GM21381 (cell line): Measurements from ENCODE around the gene C6orf89.
A peak's percentile ranks its signal among the peaks of the same experiment; 100 is the strongest.

Experiments
- ATAC-seq: cut with Tn5 transposase; IDR thresholded peaks from one replicate; pipeline ENCODE4 v1.9.1; 2021; ENCODE audit warnings: mild to moderate bottlenecking, moderate library complexity; ENCODE audit not compliant: unreplicated experiment

The C6orf89 gene, protein sequence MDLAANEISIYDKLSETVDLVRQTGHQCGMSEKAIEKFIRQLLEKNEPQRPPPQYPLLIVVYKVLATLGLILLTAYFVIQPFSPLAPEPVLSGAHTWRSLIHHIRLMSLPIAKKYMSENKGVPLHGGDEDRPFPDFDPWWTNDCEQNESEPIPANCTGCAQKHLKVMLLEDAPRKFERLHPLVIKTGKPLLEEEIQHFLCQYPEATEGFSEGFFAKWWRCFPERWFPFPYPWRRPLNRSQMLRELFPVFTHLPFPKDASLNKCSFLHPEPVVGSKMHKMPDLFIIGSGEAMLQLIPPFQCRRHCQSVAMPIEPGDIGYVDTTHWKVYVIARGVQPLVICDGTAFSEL

DNA sequence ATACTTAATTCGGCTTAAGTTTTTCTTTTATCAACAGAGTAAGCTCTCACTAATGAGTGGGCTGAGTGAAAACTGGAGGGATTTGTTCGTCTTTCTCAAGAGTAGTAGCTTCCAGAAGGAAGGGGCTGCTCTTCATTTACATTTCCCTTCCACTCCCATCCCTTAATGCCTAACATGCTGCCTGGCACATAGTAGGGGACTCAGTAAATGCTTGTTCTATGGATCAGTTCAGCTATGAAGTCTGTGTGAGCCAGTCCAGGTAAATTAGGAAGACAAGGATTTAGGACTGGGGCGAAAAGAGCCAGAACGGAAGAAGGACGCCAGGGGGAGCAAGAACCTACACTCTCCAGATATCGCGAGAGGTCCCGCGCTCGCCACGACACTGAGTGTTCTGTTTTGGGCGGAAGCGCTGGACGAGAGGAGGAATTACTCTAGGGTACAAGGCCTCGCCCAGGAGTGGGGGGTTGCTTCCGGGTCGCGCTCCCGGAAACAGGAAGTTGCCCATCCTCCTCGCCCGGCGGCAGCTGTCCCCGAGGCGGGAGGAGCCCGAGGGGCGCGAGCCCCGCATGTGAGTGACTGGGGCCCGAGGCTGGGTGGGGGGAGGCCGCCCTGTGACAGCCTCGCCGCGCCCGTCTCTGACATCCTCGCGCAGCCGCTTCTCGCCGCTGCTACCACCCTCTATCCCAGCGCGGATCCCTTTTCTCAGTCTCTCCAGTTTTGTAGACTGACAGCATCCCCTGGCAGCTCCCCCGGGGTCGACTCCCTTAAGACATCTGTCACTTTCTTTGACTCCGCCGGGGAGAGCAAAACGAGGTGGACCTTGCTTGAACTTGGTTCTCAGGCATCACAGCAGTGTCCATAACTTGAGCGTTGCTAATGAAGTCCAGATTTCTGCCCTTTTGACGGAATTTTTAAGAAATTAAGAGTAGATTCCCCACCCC lies at the start of gene C6orf89:
C6orf89 (plus strand) TSS at position 492 of the 941 bp plus-strand sequence. CDS start 13,493 bp downstream, outside the sequence.
- peak; percentile 99 for ATAC-seq

DNA sequence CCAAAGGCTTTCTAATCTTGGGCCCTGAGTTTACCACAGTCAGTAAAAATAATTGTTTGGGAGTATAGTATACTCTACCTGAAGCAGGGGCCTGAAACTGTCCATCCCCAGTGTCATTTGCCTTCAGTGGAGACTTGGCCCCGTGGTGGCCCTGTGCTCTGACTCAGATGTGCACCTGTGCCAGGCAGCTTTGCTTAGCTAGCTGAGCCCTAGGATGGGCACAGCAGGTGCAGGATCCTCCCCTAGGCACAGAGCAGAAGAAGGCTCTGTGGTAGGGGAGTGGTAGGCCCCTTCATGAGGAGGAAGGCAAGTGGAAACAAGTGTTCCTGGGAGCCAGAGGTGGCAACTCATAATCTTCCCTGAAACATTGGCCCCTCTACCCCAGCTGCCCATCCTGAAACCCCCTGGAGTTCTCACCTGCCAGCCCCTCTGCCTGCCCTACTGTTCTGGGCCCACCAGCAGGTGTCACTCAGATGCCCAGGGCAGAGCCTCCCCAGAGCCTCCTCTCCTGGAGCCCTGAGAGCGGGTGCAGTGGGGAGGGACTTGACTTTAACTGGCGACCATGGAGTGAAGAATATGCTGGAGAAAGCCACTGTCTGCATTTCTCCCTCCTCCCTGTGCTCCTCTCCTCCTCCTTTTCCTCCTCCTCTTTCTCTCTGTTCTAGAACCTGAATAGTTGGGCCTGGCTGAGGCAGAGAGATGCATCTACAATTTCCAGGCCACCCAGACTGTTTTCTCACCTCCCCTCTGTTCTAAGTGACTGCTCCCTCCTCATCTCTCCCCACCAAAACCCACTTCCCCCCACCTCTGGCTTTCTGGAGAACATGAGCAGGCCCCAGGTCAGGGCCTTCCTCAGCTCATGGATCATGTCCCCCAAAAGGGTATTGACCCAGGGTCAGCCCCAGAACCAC lies 49.4 kb upstream of the C6orf89 start:
- ATAC-seq = no peak

DNA sequence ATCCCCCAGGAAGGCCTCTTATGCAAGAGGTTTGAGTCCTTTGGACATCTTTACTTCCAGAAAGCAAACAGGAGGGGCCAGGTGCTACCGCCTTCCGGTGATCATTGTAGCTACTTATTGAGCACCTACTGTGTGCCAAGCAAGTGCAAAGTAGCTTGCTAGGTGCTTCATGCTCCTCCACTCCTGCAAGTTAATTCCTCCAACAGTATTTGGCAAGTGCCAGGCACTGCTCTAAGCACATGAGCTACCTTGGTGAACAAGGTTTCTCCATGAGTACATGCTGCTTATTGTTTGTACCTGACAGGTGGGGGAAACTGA lies 48.8 kb upstream of the C6orf89 start:
- ATAC-seq = no peak

DNA sequence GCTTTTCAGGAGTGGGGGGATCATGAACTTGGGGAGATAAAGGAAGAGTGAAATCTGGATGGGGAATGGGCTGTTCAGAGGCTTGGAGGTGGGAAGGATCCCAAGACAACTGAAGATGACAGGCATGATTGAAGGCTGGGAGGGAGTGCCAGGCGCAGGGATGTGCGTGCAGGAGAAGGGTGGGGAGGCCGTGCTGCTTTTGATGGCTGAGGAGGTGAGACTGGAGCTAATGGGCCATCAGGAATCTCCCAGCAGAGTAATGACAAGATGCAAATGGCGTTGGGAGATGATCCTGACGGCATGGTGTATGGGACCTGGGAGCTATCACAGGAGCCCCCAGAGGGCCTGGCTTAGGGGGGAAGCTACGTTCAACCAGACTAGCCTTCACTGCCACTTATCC lies 48.1 kb upstream of the C6orf89 start:
- ATAC-seq = no peak

DNA sequence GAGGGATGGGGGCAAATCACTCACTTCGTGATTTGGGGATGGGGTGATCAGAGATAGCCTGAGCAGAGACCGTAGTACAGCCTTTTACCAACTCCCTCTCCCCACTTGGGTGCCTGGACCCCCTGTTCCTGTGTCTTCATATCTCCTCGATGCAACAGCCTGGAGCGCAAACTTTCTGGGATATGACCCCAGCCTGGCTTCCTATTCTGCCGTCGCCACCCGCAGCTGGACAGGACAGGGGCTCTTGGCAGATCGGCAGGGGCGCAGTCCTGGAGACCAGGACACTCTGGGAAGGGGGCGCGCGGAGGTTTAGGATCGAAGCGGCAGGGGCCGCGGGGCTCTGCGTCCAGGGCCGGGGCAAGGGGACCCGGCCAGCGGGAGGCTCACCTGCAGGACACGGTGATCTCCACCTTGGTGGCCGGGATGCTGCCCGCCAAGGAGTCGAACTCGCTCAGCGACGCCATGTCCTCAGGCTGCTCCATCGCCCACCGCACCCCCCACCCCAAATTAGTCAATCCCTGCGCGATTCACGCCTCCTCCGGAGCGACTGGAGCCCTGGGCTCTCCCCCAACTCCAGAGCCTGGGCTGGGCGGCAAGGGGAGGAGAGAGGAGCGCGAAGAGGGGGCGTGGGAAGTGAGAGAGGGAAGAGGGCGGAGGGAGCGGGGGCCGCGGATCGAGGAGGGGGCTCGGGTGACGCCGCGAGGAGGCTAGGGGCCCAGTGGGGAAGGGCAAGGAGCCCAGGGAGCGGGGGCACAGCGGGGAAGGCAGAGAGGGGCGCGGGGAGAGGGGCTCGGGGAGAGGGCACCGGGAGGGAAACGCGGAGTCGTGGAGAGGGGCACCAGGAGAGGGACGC lies 46.6 kb upstream of the C6orf89 start, which contains the start of gene CPNE5:
CPNE5 (minus strand) TSS at position 549 of the 853 bp plus-strand sequence; CDS start at position 482, 67 bp downstream.
- ATAC-seq = no peak

DNA sequence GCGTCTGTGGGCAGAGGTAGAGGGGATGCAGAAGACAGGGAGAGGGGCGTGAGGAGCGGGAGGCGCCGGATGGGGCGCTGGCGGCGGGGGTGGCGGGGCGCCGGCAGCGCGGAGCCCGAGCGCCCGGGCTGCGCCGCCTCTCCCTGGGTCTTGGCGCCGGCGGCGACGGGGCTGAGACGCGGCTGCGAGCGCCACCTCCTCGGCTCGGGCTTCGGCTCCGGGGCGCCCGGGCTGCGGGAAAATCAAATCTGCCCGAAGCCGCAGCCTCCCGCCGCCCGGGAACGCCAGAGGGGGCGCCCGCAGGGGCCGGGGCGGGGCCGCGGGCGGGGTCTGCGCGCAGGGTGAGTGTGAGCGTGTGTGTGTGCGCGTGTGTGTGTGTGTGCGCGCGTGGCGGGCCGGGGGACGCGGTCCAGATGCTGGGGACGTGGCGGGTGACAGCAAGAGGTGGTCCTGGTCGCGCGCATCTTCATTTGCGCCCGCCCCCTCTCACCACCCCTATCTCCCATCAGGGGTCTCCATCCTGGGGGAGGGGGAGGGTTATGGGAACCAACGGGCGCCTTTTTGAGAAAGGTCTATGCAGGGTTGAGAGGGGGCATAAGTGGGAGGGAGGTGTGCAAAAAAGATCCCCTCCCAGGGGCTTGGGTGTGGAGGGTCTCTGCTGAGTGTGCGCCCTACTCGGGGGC lies 45.9 kb upstream of the C6orf89 start:
- no peak for ATAC-seq

DNA sequence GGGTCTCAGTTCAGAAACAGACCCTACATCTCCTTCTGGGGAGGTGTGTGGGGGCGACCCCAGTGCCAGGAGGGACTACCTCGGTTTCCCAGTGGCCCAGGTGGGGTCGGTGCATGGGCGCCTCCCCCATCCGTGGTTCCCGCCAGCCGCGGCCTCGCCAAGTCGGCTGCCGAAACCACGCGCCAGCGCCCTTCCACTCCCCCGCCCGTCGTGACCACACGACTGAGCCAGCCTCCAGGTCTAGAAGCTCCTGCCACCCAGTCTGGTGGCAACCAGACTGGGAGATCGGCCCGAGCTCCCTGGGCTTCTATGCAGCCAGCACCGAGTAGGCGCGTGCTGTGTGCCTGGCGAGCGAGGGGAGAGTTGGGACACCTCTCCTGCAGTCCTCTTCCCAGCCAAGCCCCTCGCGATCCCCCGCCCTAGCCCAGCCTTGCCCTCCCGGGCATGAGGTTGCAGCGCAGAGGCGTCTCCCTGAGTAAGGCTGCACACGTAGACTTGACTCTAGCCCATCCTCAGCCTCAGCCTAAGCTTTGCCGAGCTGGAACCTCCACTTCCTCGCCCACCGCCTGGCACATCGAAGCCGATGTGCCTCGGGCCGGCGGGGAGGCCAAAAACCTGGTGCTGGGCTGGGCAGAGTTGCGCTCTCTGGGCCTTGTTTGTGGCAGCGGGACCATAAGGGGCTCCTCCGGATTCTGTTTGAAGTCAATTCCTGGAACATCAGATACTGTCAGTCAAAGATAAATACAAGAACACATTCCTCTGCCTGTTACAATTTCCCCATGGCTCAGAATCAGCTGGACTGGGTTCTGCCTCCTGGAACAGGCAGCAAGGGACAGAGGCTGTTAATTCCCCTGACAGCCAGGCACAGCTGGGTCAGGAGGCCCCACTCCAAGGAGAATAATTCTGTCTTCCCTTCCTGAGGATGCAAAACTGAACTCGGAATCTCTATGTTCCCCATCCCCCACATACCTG lies 45.0 kb upstream of the C6orf89 start:
- ATAC-seq = no peak

DNA sequence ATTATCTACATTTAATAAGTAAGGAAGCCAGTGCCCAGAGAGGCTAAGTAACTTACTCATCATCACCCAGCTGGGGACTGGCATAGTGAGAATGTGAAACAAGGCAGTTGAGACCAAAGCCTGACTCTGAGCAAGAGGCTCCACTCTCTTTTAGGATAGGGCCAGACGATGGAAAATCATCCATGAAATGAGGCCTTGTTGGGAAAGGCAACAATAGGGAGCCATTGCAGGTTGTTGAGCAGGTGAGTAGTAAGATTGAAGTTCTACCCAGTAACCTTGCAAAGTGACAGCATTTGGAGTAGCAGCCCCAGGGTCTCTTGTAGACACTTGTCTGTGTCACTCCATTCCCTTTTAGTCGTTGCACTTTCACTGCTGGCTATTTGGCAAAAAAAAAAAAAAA lies 44.0 kb upstream of the C6orf89 start:
- ATAC-seq = no peak

DNA sequence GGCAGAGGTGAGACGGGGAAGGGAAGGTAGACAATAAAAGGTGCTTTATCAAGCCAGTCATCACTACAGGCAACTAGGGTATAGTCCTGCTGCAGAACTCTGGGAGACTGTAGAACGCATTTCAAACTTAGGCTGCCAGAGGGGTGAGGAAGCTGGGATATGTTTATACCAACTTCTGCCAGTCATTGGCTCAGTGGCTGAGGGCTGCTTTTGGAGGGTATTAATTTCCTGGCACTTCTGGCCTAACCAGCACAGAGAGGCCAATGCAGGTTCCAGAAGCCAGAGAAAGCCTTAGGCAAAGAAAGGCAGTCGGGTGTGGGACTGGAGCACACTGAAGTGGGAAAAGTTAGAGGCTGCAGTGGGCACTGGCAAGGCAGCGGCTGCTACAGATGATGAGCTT lies 42.6 kb upstream of the C6orf89 start:
- ATAC-seq = no peak

DNA sequence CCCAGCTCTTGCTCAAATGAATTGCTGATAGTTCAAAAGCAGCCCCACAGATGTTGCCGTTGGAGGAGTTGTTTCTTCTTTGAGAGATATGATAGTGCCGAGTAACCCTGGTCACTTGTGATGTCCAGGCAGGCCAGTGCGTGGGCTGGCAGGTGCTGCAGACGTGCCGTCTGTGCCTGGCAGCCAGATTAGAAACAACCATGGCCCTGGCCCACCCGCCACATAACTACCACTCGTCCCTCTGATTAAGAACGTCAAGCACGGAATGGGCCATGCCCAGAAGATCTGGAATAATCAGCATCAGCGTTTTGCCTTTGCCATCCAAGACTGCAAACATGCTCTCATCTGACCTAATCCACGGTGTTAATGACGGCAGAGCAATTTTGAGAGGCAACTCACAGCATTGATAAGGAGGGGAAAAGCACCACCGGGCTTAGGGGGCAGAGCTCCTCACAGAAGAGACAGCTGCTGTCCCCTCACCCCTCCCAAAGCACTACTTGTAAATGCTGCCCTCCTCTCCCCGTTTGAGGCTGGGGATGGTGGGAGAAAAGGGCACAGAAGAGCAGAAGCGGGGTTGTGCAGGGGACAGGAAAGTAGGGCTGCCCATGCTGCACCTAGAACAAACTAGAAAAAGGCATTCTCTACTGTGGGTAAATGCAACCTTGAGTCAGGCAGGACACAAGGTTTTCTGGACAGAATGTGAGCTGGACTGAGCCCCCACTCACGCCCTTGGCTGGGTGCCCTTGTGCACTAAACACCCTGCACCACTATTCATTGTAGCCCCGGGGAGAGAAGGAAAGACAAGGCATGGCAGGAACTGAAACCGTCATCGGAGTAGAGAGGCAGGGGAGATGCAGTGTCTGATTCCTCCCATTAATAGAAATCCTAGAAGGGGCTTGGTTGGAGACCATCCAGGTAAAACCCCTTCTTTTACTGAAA lies 41.3 kb upstream of the C6orf89 start:
- ATAC-seq = no peak

DNA sequence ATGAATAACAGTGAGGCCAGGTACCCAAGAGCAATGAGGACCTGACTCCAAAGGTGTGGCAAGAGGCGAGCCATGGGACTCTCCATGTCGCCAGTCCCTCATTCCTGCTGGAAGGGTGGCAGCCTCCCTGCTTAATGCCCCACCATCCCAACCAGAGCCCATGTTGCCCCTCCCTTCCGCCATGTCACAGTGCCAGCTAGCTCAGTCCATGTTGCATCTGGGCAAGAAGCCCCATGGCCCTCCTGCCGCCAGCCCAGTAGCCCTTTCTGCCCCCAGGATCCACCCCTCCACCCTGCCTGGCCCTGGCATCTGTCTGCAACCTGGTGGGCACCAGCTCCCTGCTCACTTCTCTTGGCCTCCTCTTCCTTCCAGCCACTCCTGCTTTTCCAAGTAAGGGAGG lies 40.5 kb upstream of the C6orf89 start:
- ATAC-seq = no peak

DNA sequence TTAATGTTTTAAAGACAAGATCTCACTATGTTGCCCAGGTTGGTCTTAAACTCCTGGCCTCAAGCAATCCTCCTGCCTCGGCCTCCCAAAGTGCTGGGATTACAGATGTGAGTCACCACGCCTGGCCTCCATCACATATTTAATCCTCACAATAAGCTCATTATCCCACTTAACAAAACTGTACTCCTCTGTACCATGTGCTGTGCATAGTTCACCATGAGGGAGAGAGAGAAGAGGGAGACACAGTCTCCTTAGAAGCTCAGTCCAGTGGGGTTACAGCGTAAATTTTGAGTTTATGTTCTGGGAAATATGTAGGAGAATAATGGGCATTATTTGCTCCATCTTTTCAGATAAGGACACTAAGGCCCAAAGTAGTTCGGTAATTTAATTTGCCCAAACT lies 38.6 kb upstream of the C6orf89 start:
- no peak for ATAC-seq

DNA sequence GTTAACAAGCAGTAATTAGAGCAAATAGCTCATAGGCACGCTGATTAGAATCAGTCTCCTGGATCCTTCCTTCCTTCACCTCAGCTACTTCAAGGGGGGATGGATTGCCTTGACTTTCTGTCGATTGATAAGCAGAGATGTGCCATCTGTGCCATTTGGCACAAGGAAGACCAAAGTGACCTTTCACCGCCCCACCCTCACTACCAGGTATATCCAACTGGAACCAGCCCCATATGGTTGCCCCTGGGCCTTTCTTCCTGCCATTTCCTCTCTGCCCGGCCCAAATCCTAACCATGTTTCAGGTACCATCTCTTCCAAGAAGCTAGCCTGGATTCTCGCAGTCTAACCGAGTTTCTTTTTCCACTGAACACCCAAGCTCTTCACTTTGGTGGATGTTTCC lies 37.8 kb upstream of the C6orf89 start:
- ATAC-seq = no peak

DNA sequence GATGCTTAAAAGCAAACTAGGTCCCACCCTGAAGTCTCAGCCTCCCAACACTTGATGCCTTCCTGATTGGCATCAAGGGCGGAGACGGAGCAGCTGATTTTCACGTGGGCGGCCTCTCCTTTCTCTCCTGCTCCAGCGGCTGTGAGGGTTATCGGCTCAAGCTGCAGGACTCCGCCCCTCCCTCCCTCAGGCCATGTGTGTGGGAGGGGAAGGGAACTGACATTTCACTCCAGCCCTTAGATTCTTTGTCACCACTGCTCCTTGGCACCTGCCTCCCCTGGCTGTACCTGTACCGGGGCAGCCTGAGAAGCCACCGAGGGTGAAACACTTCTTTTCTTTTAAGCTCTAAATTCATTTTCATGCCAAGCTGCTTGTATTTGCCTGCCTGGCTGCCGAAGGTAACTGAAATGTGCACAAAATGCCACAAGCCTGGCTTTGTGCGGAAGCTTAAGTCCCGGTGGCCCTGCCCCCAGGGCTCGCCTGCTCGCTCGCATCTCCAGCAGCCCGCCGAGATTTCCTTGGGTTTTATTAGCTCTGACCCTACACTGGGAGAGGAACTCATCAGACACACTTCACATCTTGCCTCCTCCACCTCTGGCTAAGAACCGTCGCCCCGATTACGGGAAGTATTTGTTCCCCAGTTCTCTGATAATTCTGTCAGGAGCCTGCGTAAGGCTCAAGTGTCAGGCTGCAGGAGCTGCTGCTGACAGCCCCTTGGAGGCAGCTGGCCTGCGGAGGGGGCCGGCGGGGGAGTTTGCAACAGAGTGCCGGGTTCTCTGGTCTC lies 36.9 kb upstream of the C6orf89 start:
- ATAC-seq = no peak

DNA sequence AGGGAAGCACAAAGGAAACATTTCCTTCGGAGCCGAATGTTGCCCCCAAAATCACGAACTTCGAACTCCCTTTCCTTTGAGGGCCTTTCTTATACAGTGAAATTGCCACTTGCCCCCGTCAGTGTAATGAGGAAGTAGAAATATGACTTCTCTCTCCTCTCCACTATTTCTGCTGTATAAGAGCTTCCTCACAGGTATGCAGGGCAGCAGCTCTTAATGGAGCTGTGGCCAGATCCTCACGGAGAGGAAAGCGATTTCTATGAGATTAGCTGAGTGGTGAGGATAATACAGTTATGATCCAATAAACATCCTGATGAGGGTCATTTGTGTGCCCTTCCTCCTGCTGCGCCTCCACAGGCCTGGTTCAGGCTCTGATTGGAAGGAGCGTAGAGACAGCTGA lies 35.7 kb upstream of the C6orf89 start:
- no peak for ATAC-seq

DNA sequence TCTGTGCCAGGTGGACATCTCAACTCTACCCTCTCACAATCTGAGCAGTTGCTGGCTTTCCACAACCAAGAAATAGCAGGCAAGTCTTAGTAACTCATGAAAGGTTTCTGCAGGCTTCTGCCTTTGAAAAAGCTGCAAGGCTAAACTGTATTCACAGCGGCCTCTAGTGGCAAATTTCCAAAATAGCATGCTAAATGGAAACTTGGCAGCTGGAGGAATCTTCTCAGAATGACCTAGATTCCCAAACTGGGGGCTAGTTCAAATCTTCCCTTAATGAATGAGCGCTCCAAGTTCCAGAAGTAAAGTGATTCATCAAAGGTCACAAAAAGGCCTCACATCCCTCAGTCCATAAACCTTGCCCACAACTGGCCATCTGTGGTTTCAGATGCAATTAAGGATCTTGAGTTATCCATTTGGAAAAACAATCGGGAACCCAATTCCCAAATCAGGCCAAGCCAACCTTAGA lies 34.6 kb upstream of the C6orf89 start:
- no peak for ATAC-seq
